GM19438 (cell line): ENCODE results near the gene MCRS1.
"Not testable (repeated sequence)": the region's sequence is repeated elsewhere in the genome, so short reads cannot be mapped to it uniquely, and the experiment has no call there.

ENCODE experiments used
- ATAC-seq: cut with Tn5 transposase; IDR thresholded peaks from one replicate; pipeline ENCODE4 v1.9.1; 2021; ENCODE audit warnings: low read depth; ENCODE audit not compliant: unreplicated experiment

The MCRS1 gene

DNA sequence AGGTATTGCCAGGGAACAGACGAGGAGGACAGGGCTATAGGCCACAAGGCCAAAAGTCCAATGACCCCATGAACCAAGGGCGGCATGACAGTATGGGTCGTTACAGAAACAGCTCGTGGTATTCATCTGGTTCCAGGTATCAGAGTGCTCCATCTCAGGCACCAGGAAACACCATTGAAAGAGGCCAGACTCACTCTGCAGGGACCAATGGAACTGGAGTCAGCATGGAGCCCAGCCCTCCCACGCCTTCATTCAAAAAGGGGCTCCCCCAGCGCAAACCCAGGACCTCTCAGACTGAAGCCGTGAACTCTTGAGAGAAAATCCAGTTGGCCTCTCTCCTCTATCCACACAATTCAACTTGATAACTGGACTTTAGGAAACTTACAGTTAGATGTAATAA, 42.0 kb downstream of the MCRS1 start:
- no peak for ATAC-seq

DNA sequence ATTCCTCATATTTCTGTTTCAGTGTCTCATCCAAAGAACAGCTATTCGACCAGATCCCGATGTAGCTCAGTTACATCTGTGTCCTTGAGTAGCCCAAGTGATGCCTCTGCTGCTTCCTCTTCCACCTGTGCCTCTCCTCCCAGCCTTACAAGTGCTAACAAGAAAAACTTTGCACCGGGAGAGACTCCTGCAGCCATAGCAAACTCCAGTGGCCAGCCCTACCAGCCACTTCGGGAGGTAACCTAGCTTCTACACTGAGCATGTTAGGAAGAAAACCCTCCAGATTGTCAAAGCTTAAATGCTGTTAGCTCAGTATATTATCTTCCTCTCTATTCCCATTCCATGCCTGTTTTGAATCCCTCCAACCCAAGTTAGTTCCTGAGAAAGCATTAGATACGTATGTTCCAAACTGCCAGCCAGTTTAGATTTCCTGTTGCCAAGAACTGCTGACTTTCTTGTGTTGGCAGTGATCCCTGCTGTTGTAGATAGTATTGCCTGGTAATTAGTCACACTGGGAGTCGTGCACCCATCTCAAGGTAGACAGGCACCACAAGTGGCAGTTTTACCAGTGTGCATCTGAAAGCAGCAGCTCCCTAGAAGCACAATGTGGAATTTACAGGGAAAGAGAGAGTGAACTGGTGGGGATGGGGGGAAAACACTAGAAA, 43.1 kb downstream of the MCRS1 start:
- no peak for ATAC-seq

DNA sequence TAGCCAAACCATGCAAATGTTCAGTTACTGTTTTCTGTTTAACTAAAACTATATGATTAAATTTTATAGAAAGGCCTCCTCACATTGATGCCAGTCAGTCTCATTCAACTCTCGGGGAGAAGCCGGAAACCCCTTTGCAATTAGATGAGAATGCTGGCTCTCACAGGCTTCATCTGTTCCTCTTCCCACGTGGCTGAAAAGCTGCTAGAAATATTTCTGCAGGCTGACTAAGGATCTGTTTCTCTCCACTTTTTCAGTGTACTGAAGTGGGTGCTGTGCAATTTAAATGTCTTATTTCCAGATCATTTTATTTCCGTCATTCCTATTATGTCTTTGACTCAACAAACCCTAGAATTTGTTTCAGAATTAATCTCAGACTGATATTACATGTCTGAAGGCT, 46.6 kb downstream of the MCRS1 start:
- ATAC-seq = no peak

DNA sequence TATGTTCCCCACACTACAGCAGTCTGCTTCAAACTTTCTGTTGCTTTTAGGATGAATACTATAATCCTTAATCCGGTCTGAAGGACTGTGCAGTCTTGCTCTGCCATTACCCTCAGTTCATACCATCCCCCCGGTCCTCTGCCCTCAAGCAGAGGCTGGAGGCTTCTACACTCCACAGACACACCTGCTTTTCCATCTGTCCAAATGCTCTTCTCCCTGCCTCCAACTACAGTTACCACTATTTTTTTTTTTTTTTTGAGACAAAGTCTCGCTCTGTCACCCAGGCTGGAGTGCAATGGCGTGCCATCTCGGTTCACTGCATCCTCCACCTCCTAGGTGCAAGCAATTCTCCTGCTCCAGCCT, 48.4 kb downstream of the MCRS1 start:
- ATAC-seq = no peak

DNA sequence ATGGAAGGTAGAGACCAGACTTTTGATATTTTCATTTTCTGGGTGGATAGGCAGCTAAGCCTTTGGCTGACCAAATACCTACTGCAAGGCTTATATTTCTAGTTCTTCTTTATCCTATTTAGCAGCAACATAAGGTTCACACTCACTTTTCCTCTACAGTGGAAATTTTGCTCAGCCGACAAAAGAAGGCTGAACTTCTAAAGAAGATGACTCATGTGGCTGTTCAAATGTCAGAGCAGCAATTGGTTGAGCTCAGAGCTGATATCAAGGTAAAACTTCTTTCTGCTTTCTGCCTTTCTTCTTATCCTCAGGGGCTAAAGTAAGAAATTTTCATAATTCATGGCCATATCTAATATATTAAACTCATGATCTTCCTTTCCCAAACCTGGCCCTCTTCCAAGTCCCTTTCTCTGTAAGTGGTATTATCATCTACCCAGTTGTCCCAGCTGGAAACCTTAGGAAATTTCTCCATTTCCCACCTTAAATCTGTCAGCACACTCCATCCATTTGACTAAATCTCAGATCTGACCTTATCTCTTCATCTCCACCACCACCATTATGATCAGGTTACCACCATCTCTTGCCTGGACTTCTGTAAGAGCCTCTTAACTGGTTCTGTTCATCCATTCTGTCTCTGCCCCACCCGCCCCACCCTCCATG, 48.9 kb downstream of the MCRS1 start:
- ATAC-seq = no peak

DNA sequence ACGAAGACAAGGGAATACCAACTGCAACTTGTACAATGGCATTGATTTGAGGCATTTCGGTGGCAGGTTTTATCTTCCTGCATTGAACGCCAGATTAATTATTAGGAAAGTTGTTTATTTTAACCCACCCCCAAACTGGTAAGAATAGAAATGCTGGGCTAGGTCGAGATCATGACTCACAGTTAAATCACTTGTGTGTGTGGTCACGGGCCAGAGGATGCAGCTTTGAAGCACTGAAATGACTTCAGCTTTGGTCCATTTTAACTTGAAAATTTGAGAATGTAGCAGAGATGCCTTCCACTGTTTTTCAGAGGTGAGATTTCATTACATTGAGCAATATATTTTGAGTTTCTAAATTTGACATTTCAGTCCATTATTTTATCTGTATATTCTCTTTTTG, 52.7 kb downstream of the MCRS1 start:
- no peak for ATAC-seq

DNA sequence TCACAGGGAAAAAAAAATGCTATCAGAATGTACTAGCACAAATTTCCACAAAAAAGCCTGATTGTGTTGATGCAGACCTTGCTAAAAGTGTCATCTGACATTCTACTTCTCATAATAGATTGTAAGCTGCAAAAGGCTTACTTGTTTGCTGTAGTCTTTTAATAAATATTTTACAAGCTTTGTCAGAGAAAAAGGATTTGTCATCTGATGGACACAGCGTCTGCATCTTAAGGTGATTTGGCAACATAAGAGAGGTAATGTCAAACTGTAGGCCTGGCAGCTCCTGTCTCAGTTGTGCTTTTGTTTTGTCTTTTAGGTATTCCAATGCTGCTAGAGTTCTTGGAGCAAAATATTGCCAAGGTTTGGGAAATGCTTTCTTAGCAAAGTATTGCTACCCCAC, 55.4 kb downstream of the MCRS1 start:
- ATAC-seq = no peak

DNA sequence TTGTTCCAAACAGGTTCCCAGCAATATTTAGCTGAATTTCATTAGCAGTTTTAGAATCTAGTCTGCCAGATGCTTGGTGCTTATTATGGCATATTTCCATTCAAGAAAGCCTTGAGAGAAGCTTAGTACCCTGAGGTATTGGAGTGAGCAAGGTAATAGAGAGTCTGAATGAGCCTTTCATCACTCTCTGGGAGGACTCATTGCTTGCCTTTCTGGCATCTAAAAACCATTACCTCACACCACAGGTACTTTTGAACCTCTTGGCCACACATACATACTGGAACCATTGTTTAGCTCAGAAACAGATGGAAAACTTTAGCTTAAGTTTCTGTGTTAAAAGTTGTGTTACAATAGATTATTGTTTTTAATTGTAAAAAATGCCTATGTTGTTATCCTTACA, 56.5 kb downstream of the MCRS1 start:
- ATAC-seq = no peak

DNA sequence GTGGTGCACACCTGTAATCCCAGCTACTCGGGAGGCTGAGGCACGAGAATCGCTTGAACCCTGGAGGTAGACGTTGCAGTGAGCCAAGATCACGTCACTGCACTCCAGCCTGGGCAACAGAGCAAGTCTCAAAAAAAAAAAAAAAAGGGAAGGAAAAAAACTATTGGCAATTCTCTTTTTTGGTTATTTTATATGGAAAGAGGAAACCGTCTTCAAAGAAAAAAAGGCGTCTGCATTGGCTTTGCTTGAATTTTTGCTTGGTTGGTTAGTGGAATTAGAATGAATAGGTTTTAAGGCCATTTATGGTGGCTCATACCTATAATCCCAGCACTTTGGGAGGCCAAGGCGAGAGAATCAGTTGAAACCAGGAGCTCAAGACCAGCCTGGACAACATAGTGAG, 58.3 kb downstream of the MCRS1 start:
- not testable (repeated sequence) for ATAC-seq
